GM10266 (cell line): Measurements from ENCODE around the gene NSUN4.

Experiments
- DNase-seq: peaks from one replicate; pipeline ENCODE4 v3.0.0; 2012; ENCODE audit errors: extremely low spot score
- CTCF ChIP-seq: IDR thresholded peaks from 2 replicates; pipeline ENCODE4 v1.5.1; 2012; ENCODE audit warnings: mild to moderate bottlenecking, low read depth; ENCODE audit not compliant: control insufficient read depth, insufficient read depth; ENCODE audit errors: missing control alignments

NSUN4 gene

GRCh38 chr1:46393510-46393909, 52.9 kb downstream of the NSUN4 start:
- no peak for DNase-seq
- TF ChIP-seq CTCF: no peak

- DNase-seq: no peak
These were observed 53.7 kb downstream of the NSUN4 start, which contains the start of gene FAAH for GRCh38 chr1:46394108-46394871. Gene FAAH, plus strand, starts transcription at chr1:46394317. Its CDS starts 32 bp downstream, at chr1:46394349.

GRCh38 chr1:46394872-46395465, 54.4 kb downstream of the NSUN4 start:
- TF ChIP-seq CTCF: no peak
- DNase-seq: no peak

More at GRCh38 chr1:46394108-46394871, 53.7 kb downstream of the NSUN4 start, which contains the start of gene FAAH:
- TF ChIP-seq CTCF: no peak

- TF ChIP-seq CTCF: no peak
- DNase-seq: no peak
These were observed 56.1 kb downstream of the NSUN4 start for GRCh38 chr1:46396441-46397398.

GRCh38 chr1:46399307-46399706, 58.7 kb downstream of the NSUN4 start:
- no peak for TF ChIP-seq CTCF
- DNase-seq: no peak

- TF ChIP-seq CTCF: no peak
- DNase-seq: no peak
These were observed 59.8 kb downstream of the NSUN4 start for GRCh38 chr1:46400421-46400820.
